CD4-positive, alpha-beta T cell treated with Interleukin-12 subunit alpha and Interleukin-12 subunit beta, for 1 hour (primary cell): ENCODE data around the gene POU2AF3.
"Not testable (repeated sequence)": the region's sequence is repeated elsewhere in the genome, so short reads cannot be mapped to it uniquely, and the experiment has no call there.

Experiments
- DNase-seq: peaks from one replicate; pipeline ENCODE4 v3.0.0-alpha.2; 2020

POU2AF3 gene

GRCh38 chr11:111301004-111301841, 2.9 kb downstream of the POU2AF3 start:
- no peak for DNase-seq

DNA sequence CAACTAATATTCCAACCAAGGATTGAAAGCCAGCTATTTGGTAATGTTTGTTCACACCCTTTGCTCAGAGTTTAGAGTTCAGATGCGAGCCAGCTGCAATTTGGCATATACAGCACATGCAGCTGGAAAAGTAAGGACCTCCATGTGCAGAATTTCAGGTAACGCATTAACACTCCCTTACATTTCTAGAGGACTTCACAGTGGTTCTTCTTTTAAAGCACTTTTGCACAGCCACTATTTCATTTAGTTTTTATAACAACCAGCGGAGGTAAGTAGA, 3.4 kb downstream of the POU2AF3 start:
- no peak for DNase-seq

DNA sequence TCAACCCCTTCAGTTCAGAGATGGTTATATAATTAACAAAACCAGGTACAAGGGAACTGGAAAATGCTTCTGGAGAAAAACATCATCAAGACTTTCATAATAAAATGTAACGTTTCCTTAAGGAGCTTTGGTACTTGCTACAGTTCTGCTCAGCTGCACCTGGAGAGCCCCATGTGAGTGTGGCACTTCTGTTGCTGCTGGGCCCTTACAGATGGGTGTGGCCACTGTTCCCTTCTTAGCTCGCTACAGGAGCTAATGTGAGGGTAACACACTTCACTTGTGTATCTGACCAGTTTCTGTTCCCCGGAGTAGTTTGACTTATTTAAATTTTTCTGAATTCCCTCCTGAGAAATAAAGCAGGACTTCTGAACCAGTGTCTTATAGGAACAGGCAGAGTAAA, 4.0 kb downstream of the POU2AF3 start:
- DNase-seq, result no peak

DNA sequence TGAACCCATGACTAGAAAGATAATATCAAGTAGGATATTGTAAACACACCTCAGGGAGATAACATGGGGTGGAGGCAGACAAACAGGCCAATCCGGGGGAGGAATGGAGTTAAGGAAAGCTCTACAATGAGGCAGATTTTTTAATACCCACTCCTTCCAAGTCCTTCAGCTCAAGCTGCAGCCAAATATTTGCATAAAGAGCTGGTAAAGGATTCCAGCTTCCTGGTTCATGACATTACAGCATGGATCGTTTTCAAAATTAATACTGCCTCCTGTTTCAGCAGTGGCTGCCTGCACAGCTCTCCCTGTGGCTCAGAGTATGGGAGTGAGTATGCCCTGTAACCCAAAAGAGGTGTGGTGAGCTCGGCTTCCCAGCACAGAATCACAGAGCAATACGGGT, 5.1 kb downstream of the POU2AF3 start:
- DNase-seq, result no peak

GRCh38 chr11:111305162-111305802, 6.9 kb downstream of the POU2AF3 start:
- no peak for DNase-seq

- DNase-seq, result no peak
Measured at GRCh38 chr11:111305876-111306275, 7.5 kb downstream of the POU2AF3 start.

GRCh38 chr11:111306321-111306720, 8.0 kb downstream of the POU2AF3 start:
- no peak for DNase-seq

- DNase-seq, result no peak
Measured at GRCh38 chr11:111307472-111308108, 9.2 kb downstream of the POU2AF3 start.

DNA sequence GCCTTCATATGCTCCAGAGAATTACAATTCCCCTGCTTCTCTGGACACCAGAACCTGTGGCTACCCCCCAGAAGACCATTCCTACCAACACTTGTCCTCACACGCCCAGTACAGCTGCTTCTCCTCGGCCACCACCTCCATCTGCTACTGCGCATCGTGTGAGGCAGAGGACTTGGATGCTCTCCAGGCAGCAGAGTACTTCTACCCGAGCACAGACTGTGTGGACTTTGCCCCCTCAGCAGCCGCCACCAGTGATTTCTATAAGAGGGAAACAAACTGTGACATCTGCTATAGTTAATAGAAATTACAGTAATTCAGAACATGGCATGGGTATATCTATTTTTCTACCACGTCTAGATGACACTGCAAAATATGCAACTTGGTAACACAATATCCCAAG, 9.8 kb downstream of the POU2AF3 start:
- DNase-seq, result no peak

GRCh38 chr11:111309215-111309915, 11.0 kb downstream of the POU2AF3 start:
- DNase-seq, result no peak

DNA sequence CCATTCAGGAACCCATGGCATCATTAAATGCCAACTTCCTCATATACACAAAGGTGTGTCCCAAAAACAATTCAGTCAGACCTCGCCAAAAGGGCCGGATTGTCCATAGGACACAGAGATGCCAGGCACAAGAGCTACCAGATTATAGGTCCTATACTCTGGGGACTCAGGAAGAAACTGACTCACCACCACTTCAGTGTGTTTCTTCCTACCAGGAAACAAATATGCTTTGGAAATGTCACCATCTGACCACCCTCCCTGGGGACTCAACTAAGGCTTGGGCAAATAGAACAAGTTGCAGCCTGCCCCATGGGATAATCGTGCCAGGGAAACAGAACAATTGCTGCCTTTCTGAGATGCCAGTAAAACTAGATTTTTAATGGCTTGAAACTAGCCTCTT, 11.7 kb downstream of the POU2AF3 start:
- no peak for DNase-seq

DNA sequence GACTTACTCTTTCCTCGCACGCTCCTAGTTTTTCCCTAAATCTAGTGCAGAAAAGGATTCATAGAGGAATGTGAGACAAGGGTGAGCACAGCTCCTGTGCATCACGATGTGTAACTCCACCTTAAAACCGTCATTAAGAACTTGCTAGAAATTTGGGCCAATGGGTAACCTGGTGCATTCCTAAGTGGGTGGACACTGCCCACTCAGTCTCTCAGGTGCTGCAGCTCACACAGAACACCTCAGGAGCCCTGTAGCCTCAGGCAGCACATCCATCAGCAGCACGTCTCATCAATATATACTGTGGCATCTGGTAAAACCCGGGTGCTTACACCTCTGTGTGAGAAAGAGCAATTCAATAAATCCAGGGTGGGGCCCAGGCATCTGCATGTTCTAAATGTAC, 12.4 kb downstream of the POU2AF3 start:
- DNase-seq, result no peak

DNA sequence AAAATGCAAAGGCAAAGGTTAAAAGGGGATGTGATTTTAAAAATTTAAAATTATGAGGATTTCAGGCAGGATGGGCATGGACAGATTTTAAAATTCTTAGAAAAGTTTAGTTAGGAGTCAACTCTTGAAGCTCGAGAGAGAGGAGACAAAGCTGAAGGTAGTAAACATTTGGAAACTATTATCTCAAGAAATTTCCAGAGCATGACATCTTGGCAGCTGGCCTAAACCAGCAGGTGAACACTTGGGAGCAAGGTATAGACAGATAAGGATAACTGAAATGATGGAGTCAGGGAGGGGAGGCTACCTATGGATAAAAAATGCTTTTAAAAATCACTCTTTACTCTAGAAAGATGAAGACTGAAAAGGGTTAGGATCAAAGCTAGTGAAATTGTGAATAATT, 13.7 kb downstream of the POU2AF3 start:
- no peak for DNase-seq

GRCh38 chr11:111319296-111319695, 20.9 kb downstream of the POU2AF3 start:
- no peak for DNase-seq

- DNase-seq, result not testable (repeated sequence)
Measured at GRCh38 chr11:111320199-111320598, 21.9 kb downstream of the POU2AF3 start.

- DNase-seq, result no peak
Measured at GRCh38 chr11:111320728-111321568, 22.6 kb downstream of the POU2AF3 start.

DNA sequence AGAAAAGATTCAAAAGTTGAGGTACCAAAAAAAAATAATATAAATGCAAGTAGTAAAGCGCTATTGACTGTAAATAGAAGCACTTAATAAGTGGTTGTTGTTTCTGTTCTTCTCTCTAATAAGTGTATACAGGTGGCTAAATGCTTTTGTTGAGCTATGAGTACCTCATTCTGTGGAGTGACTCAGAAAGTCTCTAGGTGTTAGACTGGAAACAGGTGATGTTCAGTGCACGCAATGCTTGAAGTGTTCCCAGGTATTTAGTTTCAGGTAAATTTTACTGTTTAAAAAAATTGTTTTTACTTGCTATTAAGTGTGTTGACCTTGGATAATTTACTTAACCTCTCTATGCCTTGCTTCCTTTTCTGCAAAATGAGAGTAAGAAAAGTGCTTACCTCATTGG, 24.2 kb downstream of the POU2AF3 start:
- no peak for DNase-seq

- DNase-seq, result no peak
Measured at GRCh38 chr11:111324277-111324720, 26.0 kb downstream of the POU2AF3 start.

DNA sequence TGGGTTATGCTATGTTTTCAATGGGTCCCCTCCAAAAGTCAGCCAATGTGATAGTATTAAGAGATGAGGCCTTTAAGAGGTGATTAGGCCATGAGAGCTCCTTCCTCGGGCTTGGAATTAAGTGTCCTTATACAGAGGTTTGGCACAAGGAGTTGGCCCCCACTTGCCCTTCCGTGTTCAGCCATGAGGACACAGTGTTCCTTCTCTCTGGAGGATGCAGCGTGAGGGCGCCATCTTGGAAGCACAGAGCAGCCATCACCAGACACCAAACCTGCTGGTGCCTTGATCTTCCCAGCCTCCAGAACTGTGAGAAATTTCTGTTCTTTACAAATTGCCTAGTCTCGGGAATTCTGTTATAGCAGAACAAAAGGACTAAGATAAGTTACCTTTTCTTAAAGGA, 26.9 kb downstream of the POU2AF3 start:
- DNase-seq, result no peak

DNA sequence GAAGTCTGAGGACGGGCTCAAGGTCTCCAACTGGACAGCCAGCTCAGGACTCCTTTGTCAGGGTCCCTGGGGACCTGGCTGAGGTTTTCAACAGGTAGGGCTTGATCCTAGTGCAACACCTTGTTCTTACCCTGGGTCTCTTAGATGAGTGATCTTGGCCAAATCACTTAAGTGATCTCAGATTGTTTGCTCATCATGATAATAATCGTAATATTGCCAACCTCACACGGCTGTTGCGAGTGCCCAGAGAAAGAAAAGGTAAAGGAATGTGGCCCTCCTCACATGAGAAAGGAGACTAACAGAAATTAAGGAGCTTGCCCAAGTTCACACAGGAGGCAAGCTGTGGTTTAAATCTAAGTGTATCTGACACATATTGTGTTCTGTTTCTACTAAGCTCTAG, 28.5 kb downstream of the POU2AF3 start:
- DNase-seq, result no peak

- no peak for DNase-seq
Measured at GRCh38 chr11:111327908-111328624, 29.7 kb downstream of the POU2AF3 start.
